Bronchial epithelial cell (primary cell): ENCODE data around the gene PTPN1. TPM values are rescaled to one million over a fixed set of nuclear protein-coding genes. Genes with fewer than 3 reads are reported as not detected.
"Not testable (repeated sequence)": the region's sequence is repeated elsewhere in the genome, so short reads cannot be mapped to it uniquely, and the experiment has no call there.

Experiments
- DNase-seq: peaks from one replicate; pipeline ENCODE4 v3.0.0-alpha.2; 2010; ENCODE audit warnings: low read depth
- FAIRE-seq: peaks from 2 replicates; lab custom pipeline; 2011; peaks lifted over from hg19 to GRCh38; lab: Jason Lieb, UNC
- H3K27me3 ChIP-seq: 2 replicates; pipeline ENCODE4 v1.5.1; 2011; ENCODE audit warnings: low read length; ENCODE audit not compliant: control insufficient read depth, insufficient read depth
- H3K36me3 ChIP-seq: 2 replicates; pipeline ENCODE4 v1.5.1; 2011; ENCODE audit warnings: low read length; ENCODE audit not compliant: control insufficient read depth, insufficient read depth
- H3K4me3 ChIP-seq: 2 replicates; pipeline ENCODE4 v1.5.1; 2011; ENCODE audit warnings: mild to moderate bottlenecking, low read depth, low read length, control low read depth
- CTCF ChIP-seq: IDR thresholded peaks from 2 replicates; pipeline ENCODE4 v1.5.1; 2011; ENCODE audit warnings: mild to moderate bottlenecking, moderate library complexity, low read length, control low read depth, inconsistent platforms; ENCODE audit not compliant: insufficient read depth, severe bottlenecking
- total RNA-seq: library from RNA; depleted of rRNA; stranded (reverse); fragments of >200 nt; gene quantifications from 2 replicates; pipeline ENCODE4 v1.2.1, GENCODE V29; 2014

PTPN1 gene
- total RNA-seq, 1 donor from 2014 or later, result 18.4 TPM

DNA sequence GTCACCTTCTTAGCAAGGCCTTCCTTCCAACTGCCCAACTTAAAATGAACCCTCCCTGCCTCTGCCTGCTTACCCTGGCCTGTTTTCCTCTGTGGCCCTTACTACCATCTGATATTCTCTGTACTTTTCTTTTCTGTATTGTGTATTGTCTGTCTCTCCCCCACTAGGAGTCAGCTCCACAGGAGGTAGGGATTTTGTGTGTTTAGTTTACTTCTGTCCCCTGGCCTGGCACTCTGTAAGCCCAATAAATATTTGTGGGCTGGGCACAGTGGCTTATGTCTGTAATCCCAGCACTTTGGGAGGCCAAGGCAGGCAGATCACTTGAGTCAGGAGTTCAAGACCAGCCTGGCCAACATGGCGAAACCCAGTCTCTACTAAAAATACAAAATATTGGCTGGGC is 108.4 kb downstream of the PTPN1 start:
- no peaks in the 10 kb centered on the region for H3K27me3 ChIP-seq
- FAIRE-seq (no peak), DNase-seq (no peak)
- no peaks in the 10 kb centered on the region for H3K36me3 ChIP-seq
- H3K4me3 ChIP-seq, result no peak overlapping the region
- no peak for TF ChIP-seq CTCF

GRCh38 chr20:50620459-50620858 is 110.3 kb downstream of the PTPN1 start:
- H3K27me3 ChIP-seq, H3K4me3 ChIP-seq, FAIRE-seq, DNase-seq, H3K36me3 ChIP-seq: not testable (repeated sequence)

GRCh38 chr20:50621068-50621665 is 111.0 kb downstream of the PTPN1 start:
- H3K36me3 ChIP-seq, result no peaks in the 10 kb centered on the region
- no peak for DNase-seq
- no peak for TF ChIP-seq CTCF
- FAIRE-seq, result no peak
- H3K27me3 ChIP-seq, result no peaks in the 10 kb centered on the region
- H3K4me3 ChIP-seq, result no peak overlapping the region

DNA sequence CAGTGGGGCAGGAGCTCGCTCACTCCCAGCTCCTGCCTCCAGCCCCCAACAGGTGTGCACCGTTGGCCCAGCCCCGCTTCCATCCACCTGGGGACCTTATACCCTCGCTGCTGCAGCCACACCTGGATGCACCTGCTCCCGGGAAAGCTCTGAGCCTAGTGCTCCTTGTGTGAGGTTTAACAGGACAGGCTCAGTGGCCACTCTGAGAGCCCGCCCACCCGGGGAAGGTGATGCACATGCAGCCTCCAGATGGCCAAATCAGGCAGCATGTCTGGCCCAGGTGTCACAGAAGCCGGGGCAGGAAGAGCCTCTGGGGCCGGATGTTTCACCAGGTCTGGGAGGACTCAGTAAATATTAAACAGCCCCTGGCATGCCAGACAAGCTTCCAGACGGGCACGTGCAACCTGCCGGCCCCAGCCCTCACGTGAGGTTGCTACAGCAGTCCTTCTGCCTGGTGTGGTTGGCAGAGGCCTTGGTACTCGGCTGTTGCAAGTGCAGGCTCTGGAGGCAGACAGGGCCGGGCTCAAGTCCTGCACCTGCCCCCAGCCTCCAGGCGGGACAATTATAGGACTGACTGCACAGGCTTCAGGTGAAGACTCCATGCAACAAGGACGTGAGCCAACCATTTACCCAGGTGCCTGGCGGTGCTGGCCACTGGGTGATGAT is 114.3 kb downstream of the PTPN1 start:
- Histone ChIP-seq H3K27me3 (no peaks in the 10 kb centered on the region), H3K4me3 (no peak overlapping the region), H3K36me3 (no peaks in the 10 kb centered on the region)
- FAIRE-seq, result no peak
- DNase-seq, result peak; percentile 40
- no peak for TF ChIP-seq CTCF

- peak; percentile 56 for TF ChIP-seq CTCF
- FAIRE-seq, result no peak
- Histone ChIP-seq H3K4me3 (no peak overlapping the region), H3K27me3 (no peaks in the 10 kb centered on the region), H3K36me3 (no peaks in the 10 kb centered on the region)
- no peak for DNase-seq
Observed at GRCh38 chr20:50625986-50626677, 115.9 kb downstream of the PTPN1 start.

- H3K36me3 ChIP-seq, result no peaks in the 10 kb centered on the region
- H3K27me3 ChIP-seq, result no peaks in the 10 kb centered on the region
- no peak for TF ChIP-seq CTCF
- DNase-seq (no peak), FAIRE-seq (no peak)
- no peak overlapping the region for H3K4me3 ChIP-seq
Observed at GRCh38 chr20:50627747-50628146, 117.6 kb downstream of the PTPN1 start.
